Measurements from ENCODE around the gene TDRD15.
"Not testable (repeated sequence)": the region's sequence is repeated elsewhere in the genome, so short reads cannot be mapped to it uniquely, and the experiment has no call there.

The TDRD15 gene

DNA sequence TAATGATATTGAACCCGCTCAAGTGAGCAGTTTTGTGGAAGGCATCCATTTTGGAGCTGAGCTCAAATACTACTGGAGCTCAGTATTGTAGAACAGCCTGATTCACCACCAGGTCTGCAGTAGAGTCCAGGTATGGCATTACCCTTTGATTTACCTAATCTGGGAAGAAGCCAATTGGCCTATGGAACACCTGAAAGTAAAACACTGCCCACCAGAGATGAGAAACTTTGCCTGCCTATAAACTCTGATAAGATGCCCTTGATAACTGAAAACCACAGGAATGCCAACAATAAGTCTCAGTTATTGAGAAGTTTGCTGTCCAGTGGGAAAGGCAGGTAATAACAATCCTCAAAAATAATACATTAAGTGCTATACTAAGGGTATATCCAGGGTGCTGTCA, 25.5 kb upstream of the TDRD15 start:
- no peak overlapping the region for H3K4me3 ChIP-seq
- no peaks in the 10 kb centered on the region for H3K36me3 ChIP-seq
- no peak overlapping the region for H3K4me2 ChIP-seq
- peaks cover 0 to 26% (median 10%) of the 10 kb centered on the region in 11 experiments; a peak in 8 of 22 replicates for H4K20me1 ChIP-seq
- H3K9me3 ChIP-seq (replicated peaks in 1 of 11) = no peaks in the 10 kb centered on the region
- no peak for TF ChIP-seq Cebpa-rat (IDR thresholded peaks at IDR 0.05)
- H3K4me1 ChIP-seq = peaks cover 8 to 21% (median 18%) of the 10 kb centered on the region in 10 experiments; a peak in 19 of 20 replicates
- peaks cover 61 to 92% (median 83%) of the 10 kb centered on the region in 11 experiments for H3K27me3 ChIP-seq
- H3K9ac ChIP-seq = no peak overlapping the region
- no peak overlapping the region for H3K27ac ChIP-seq

DNA sequence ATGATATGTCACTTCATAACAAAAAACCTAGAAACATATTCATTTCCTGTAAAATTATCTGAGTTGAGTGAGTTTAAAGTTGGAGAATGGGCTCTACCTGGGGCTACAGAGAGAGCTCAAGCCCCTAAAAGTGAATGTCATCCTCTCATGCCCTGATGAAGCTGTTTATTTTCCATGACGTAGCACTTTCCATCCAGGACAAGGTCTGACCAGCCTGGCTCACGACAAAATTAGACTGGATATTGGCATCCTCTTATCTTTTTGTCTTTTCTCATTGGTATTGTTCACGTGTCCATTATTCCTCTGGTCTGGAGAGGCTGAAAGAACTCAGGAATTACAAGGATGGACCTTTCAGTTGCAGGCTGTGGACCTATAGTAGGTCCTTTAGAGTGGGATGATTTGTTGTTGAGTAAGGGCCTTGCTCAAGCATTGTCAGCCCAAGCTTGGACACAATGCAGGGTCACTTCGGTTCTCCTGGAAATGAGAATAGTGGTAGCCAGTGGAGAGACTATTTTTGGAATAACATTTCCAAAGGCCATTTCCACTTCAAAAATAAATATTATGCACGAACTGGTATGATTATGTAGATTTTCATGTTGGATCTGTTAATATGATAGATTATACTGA, 24.4 kb upstream of the TDRD15 start:
- no peak overlapping the region for H3K27ac ChIP-seq
- H3K4me1 ChIP-seq = peaks cover 8 to 21% (median 18%) of the 10 kb centered on the region in 10 experiments; a peak in 19 of 20 replicates
- H3K4me3 ChIP-seq = no peak overlapping the region
- H3K4me2 ChIP-seq = no peak overlapping the region
- peaks cover 0 to 26% (median 10%) of the 10 kb centered on the region in 11 experiments; a peak in 8 of 22 replicates for H4K20me1 ChIP-seq
- H3K9ac ChIP-seq = no peak overlapping the region
- no peaks in the 10 kb centered on the region for H3K9me3 ChIP-seq (replicated peaks in 1 of 11)
- peaks cover 71 to 99% (median 93%) of the 10 kb centered on the region in 11 experiments for H3K27me3 ChIP-seq
- H3K36me3 ChIP-seq = no peaks in the 10 kb centered on the region
- no peak for TF ChIP-seq Cebpa-rat (IDR thresholded peaks at IDR 0.05)

DNA sequence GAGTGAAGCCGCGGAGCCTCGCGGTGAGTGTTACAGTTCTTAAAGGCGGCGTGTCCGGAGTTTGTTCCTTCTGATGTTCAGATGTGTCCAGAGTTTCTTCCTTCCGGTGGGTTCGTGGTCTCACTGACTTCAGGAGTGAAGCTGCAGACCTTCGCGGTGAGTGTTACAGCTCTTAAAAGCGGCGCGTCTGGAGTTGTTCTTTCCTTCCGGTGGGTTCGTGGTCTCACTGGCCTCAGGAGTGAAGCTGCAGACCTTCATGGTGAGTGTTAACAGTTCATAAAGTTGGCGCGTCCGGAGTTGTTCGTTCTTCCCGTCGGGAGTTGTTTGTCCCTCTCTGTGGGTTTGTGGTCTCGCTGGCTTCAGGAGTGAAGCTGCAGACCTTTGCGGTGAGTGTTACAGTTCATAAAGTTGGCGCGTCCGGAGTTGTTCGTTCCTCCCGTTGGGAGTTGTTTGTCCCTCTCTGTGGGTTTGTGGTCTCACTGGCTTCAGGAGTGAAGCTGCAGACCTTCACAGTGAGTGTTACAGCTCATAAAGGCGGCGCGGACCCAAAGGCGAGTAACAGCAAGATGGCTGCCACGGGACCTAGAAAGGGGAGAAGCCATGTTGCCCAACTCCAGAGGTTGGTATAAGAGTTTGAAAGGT, 22.1 kb upstream of the TDRD15 start:
- peaks cover 80 to 100% (median 97%) of the 10 kb centered on the region in 11 experiments for H3K27me3 ChIP-seq
- H3K4me3 ChIP-seq = peak overlapping the region; percentile 5 to 65 (median 41); a peak in 15 of 20 replicates
- peak overlapping the region in 3 of 11 experiments; percentile 7 to 26 (median 14); a peak in 2 of 22 replicates for H3K9ac ChIP-seq
- H3K4me1 ChIP-seq = peaks cover 8 to 21% (median 18%) of the 10 kb centered on the region in 10 experiments
- not testable (repeated sequence) for H3K36me3 ChIP-seq; H3K9me3 ChIP-seq (replicated peaks in 1 of 11); H3K27ac ChIP-seq
- peak overlapping the region; percentile 78 to 92 (median 86) for H3K4me2 ChIP-seq
- peaks cover 0 to 26% (median 10%) of the 10 kb centered on the region in 11 experiments; a peak in 8 of 22 replicates for H4K20me1 ChIP-seq

DNA sequence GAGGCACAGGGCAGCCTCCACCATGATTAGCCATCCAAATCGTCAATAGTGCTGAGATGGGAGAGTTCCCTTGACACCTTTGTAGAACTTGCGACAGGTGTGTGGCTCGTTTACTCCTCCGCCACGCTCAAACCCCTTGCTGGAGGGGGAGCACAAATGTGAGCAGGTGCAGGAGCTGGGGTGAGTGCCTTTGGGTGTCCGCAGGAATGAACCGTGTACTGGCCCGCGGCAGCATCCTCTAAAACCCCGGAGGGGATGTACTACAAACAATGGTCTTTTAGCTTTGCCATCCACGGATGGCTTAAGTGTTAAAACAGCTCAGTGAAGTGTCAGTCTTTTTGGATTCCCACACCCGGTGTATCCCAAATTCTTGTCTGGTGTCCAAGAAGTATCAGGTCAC, 21.4 kb upstream of the TDRD15 start:
- H3K4me2 ChIP-seq = peak overlapping the region in 9 of 11 experiments; percentile 81 to 90 (median 86); a peak in 17 of 22 replicates
- no peak for TF ChIP-seq Cebpa-rat (IDR thresholded peaks at IDR 0.05)
- H3K4me3 ChIP-seq = peak overlapping the region in 1 of 10 experiments; percentile 34; a peak in 1 of 20 replicates

DNA sequence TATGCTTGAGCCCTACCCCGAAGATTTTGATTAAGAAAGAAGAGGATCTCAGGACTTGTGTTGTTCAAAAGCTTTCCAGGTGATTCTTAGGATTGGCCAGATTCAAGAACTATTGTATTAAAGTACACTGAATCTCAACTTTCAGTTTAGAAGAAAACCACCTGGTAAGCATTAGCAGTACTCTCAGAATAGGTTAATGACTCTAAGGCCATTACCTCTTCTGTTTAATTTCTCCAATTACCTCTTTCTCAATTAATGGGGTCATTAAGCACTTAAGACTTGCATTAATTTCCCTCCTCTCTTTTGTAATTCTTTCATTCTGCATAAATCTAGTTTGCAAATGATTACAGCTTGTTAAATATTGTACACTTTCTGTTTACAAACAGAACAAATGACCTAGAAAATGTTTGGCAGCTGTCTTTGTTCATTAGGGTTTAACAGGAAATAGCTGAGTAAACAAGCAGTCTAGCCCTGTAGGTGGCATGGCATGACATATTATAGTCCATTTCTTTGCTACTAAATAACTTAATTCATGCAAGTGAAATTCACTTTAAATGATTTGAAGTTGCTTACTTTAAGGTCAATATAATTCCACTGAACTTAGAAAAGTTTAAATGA, 20.4 kb upstream of the TDRD15 start:
- H3K9me3 ChIP-seq (replicated peaks in 1 of 11) = no peaks in the 10 kb centered on the region
- no peaks in the 10 kb centered on the region for H3K36me3 ChIP-seq
- H3K4me2 ChIP-seq = no peak overlapping the region
- peaks cover 84 to 100% (median 98%) of the 10 kb centered on the region in 11 experiments for H3K27me3 ChIP-seq
- H3K27ac ChIP-seq = no peak overlapping the region
- H3K4me3 ChIP-seq = no peak overlapping the region
- H4K20me1 ChIP-seq = peaks cover 0 to 26% (median 10%) of the 10 kb centered on the region in 11 experiments; a peak in 8 of 22 replicates
- H3K4me1 ChIP-seq = peaks cover 8 to 27% (median 20%) of the 10 kb centered on the region in 10 experiments
- TF ChIP-seq Cebpa-rat (IDR thresholded peaks at IDR 0.05) = no peak
- no peak overlapping the region for H3K9ac ChIP-seq

More for the DNA sequence above, 21.4 kb upstream of the TDRD15 start:
- Histone ChIP-seq H3K9ac (no peak overlapping the region), H4K20me1 (peaks cover 0 to 26% (median 10%) of the 10 kb centered on the region in 11 experiments; a peak in 8 of 22 replicates), H3K9me3 (replicated peaks in 1 of 11) (no peaks in the 10 kb centered on the region), H3K27ac (no peak overlapping the region), H3K36me3 (no peaks in the 10 kb centered on the region), H3K27me3 (peaks cover 83 to 100% (median 98%) of the 10 kb centered on the region in 11 experiments), H3K4me1 (peaks cover 8 to 21% (median 18%) of the 10 kb centered on the region in 10 experiments)

DNA sequence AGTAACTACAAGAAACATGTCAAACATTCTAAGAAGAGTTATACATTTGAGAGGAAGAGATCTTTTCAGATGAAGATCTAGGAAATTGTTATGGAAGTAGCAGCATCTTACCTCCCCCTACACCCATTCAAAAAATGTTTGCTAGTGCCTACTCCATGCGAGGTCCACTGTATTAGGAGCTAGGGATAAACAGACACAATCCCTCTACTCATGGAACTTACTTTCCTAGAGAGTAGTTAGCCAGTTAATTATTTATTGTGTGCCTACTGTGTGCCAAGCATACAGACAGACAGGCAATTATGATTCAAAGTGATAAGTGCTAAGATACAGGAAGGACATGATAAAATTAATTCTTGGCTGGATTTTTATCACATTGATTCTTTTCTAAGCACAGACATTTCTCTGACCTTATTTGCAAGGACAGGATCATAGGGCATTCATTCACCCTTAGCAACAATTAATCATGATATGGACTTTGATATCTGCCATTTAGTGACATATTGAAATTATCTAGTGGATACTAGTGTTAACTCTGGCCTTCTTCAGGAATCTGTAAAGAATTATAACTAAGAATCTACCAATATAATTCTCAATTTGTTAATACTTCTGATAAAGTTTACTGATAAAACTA, 19.6 kb upstream of the TDRD15 start:
- Histone ChIP-seq H3K4me3 (no peak overlapping the region), H3K9me3 (replicated peaks in 1 of 11) (no peaks in the 10 kb centered on the region), H3K27ac (no peak overlapping the region), H3K36me3 (no peaks in the 10 kb centered on the region), H3K9ac (no peak overlapping the region), H4K20me1 (peaks cover 0 to 26% (median 10%) of the 10 kb centered on the region in 11 experiments; a peak in 8 of 22 replicates), H3K4me1 (peaks cover 8 to 27% (median 20%) of the 10 kb centered on the region in 10 experiments), H3K27me3 (peaks cover 78 to 97% (median 92%) of the 10 kb centered on the region in 11 experiments), H3K4me2 (no peak overlapping the region)
- TF ChIP-seq Cebpa-rat (IDR thresholded peaks at IDR 0.05) = no peak

DNA sequence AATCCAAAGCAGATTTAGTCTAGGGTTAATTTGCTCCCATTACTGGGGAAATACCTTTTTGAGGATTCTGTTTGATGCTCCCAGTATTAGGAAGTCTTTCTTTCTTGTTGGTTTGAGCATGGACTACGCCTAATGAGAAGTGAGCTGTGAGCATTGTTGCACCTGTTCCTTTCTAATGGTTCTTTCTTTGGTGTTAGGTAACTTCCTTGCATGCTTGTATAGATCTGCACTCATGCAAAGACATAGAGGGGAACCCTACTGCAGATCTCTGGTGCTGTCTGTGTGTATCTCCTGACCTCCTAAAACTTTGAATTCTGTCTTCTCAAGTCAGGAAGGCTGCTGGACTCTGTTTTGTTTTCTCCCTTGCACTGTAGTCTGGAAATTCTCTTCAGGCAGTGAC, 12.8 kb upstream of the TDRD15 start:
- no peak overlapping the region for H3K9ac ChIP-seq
- H3K9me3 ChIP-seq (replicated peaks in 1 of 11) = no peaks in the 10 kb centered on the region
- H3K27ac ChIP-seq = no peak overlapping the region
- peaks cover 29 to 56% (median 45%) of the 10 kb centered on the region in 11 experiments for H3K27me3 ChIP-seq
- no peak overlapping the region for H3K4me2 ChIP-seq
- no peaks in the 10 kb centered on the region for H3K36me3 ChIP-seq
- H3K4me3 ChIP-seq = no peak overlapping the region
- TF ChIP-seq Cebpa-rat (IDR thresholded peaks at IDR 0.05) = no peak
- H3K4me1 ChIP-seq = peaks cover 0 to 8% (median 0%) of the 10 kb centered on the region in 10 experiments; a peak in 7 of 20 replicates
- no peaks in the 10 kb centered on the region; a peak in 1 of 22 replicates for H4K20me1 ChIP-seq

DNA sequence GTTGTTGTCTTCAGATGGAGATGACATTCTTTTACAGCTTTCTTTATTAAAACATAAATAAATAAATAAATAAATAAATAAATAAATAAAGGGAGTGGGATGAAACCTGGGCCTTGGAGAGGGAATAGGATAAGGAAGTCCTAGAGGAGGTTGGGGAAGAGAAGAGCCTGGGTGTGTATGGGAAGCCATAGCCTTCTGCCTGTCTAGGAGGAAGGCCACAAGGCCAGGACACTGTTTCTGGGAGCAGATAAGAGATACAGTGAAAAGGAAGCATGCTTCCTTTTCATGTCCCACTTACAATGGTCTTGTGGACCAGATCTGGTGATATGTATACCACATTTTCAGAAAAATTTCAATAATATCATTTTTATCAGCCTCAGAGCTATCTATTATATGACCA, 6.1 kb upstream of the TDRD15 start:
- peaks cover 0 to 8% (median 0%) of the 10 kb centered on the region in 10 experiments; a peak in 4 of 20 replicates for H3K4me1 ChIP-seq
- H4K20me1 ChIP-seq = no peaks in the 10 kb centered on the region; a peak in 1 of 22 replicates
- no peaks in the 10 kb centered on the region for H3K36me3 ChIP-seq
- no peak for TF ChIP-seq Cebpa-rat (IDR thresholded peaks at IDR 0.05)
- H3K27ac ChIP-seq = no peak overlapping the region
- no peak overlapping the region for H3K4me2 ChIP-seq
- no peak overlapping the region for H3K9ac ChIP-seq
- no peak overlapping the region for H3K4me3 ChIP-seq
- H3K27me3 ChIP-seq = peaks cover 0 to 5% (median 0%) of the 10 kb centered on the region in 11 experiments; a peak in 3 of 22 replicates
- no peaks in the 10 kb centered on the region for H3K9me3 ChIP-seq (replicated peaks in 1 of 11)

Data from BLaER1 treated with 17β-estradiol and CSF1 and Interleukin-3, amounts not matched to agents 10 nM and 100 nM (cell line).